Measurements from ENCODE around the gene JPT2. TPM values are rescaled to one million over a fixed set of nuclear protein-coding genes. Genes with fewer than 3 reads are reported as not detected.
A peak's percentile ranks its signal among the peaks of the same experiment; 100 is the strongest.

Gene JPT2
- total RNA-seq, 1 experiment from 2014 or later, result 113 TPM

GRCh38 chr16:1688807-1689560 is 10.9 kb downstream of the JPT2 start:
- RAD21 ChIA-PET (ENCODE audit: low non-redundant PET in 1 of 2, low total read pairs in 2 of 2, uncharacterized antibody in 2 of 2, unreplicated experiment in 2 of 2), result no interaction called here
- Histone ChIP-seq H4K20me1 (ENCODE audit: insufficient read depth) (peaks cover 5% of the 10 kb centered on the region; the same call in 1 of the 2 replicates), H3K36me3 (ENCODE audit: control insufficient read depth in 1 of 2, insufficient read depth in 2 of 2, low read length in 2 of 2) (peaks cover 31 to 69% of the 10 kb centered on the region in 2 experiments), H3K27ac (ENCODE audit: low read depth, low read length) (peak overlapping the region; percentile 49; the same call in 1 of the 2 replicates), H3K9ac (ENCODE audit: low read length) (peak overlapping the region; percentile 35), H3K9me2 (ENCODE audit: insufficient read depth) (no peaks in the 10 kb centered on the region), H3K27me3 (ENCODE audit: insufficient read depth, low read length) (no peaks in the 10 kb centered on the region), H3K9me3 (ENCODE audit: control insufficient read depth in 1 of 2, insufficient read depth in 1 of 2, low read depth in 1 of 2, low read length in 2 of 2) (no peaks in the 10 kb centered on the region), H3K4me2 (ENCODE audit: low read length) (peak overlapping the region; percentile 59), H3K4me3 (replicated peaks in 1 of 2; ENCODE audit: low read depth in 1 of 2, low read length in 2 of 2) (peak overlapping the region in 1 of 2 experiments; percentile 16; a peak in 1 of 4 replicates), H3K79me2 (ENCODE audit: insufficient read depth, low read length) (peaks cover 100% of the 10 kb centered on the region), H3K4me1 (ENCODE audit: control insufficient read depth in 1 of 2, insufficient read depth in 2 of 2, low read length in 2 of 2) (peaks cover 36 to 69% of the 10 kb centered on the region in 2 experiments), H2AFZ (ENCODE audit: low read depth, low read length, poor library complexity, severe bottlenecking) (no peak overlapping the region)
- CTCF ChIA-PET, result no interaction called here
- peak; percentile 82 for TF ChIP-seq FOSL1 (IDR thresholded peaks at IDR 0.05; ENCODE audit: low read depth)
- 0 out of 2 replicates have a peak, but pooled peaks have one; percentile 35 for TF ChIP-seq MAX (IDR thresholded peaks at IDR 0.05)
- no peak for TF ChIP-seq ELF1 (IDR thresholded peaks at IDR 0.05; ENCODE audit: borderline replicate concordance, low read depth)
- no peak for TF ChIP-seq SIN3A (IDR thresholded peaks at IDR 0.05; ENCODE audit: low read depth)
- TF ChIP-seq POLR2A (IDR thresholded peaks at IDR 0.05; ENCODE audit: borderline replicate concordance, extremely low read depth, insufficient read depth, insufficient read length), result no peak
- TF ChIP-seq CEBPB (IDR thresholded peaks at IDR 0.05; ENCODE audit: low read depth), result peak; percentile 34; the same call in 1 of the 2 replicates
- no peak for TF ChIP-seq EZH2 (IDR thresholded peaks at IDR 0.05)
- TF ChIP-seq EGR1 (IDR thresholded peaks at IDR 0.05; ENCODE audit: low read depth), result no peak
- TF ChIP-seq SP1 (IDR thresholded peaks at IDR 0.05; ENCODE audit: low read depth), result peak; percentile 79
- no peak for TF ChIP-seq ZNF274 (IDR thresholded peaks at IDR 0.05; ENCODE audit: low read depth, low read length)
- TF ChIP-seq ZFX (IDR thresholded peaks at IDR 0.05), result no peak
- TF ChIP-seq JUND (IDR thresholded peaks at IDR 0.05), result peak; percentile 76
- no peak for TF ChIP-seq ATF3 (IDR thresholded peaks at IDR 0.05)
- no peak for TF ChIP-seq RAD21 (IDR thresholded peaks at IDR 0.05; ENCODE audit: low read depth)
- no TSS peak for BruUV-seq (replicated peaks)
- ATAC-seq, result peak; percentile 86
- POLR2A ChIA-PET, result interaction anchor here (0.6 to 1.0 kb wide), 2 partner anchors 11 to 18 kb away, joined by 3 to 4 read pairs; partner anchors contain the start of gene JPT2
- DNase-seq (ENCODE audit: low read depth, low spot score), result peak; percentile 66
- intact Hi-C loops (cut with micrococcal nuclease), result no loop called here

Data from HCT116 (cell line).